Activated gamma-delta T cell treated with anti-CD3 and anti-CD28 coated beads, Interleukin-2, amount 50 U/mL, for 16 hours (primary cell): ENCODE results near the gene CSTB.

ENCODE experiments used
- DNase-seq: peaks from one replicate; pipeline ENCODE4 v3.0.0-alpha.2; 2020; ENCODE audit warnings: low read depth

CSTB gene

GRCh38 chr21:43789276-43790009 lies 13.3 kb upstream of the CSTB start, which contains the start of gene RRP1:
Gene RRP1, plus strand, starts transcription at chr21:43789577. Its CDS starts 53 bp downstream, at chr21:43789630.
- DNase-seq = peak; percentile 90

DNA sequence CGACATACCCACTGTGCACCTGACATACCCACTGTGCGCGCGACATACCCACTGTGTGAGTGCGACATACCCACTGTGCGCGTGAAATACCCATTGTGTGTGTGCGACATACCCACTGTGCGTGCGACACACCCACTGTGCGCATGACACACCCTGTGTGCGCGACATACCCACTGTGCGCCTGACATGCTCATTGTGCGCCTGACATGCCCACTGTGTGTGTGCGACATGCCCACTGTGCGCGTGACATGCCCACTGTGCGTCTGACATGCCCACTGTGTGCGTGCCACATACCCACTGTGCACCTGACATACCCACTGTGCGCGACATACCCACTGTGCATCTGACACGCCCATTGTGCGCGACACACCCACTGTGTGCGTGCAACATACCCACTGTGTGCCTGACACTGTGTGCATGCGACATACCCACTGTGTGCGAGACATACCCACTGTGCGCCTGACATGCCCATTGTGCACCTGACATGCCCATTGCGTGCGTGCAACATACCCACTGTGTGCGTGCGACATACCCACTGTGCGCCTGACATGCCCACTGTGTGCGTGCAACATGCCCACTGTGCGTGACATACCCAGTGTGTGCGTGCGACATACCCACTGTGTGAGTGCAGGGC lies 10.8 kb upstream of the CSTB start:
- no peak for DNase-seq

DNA sequence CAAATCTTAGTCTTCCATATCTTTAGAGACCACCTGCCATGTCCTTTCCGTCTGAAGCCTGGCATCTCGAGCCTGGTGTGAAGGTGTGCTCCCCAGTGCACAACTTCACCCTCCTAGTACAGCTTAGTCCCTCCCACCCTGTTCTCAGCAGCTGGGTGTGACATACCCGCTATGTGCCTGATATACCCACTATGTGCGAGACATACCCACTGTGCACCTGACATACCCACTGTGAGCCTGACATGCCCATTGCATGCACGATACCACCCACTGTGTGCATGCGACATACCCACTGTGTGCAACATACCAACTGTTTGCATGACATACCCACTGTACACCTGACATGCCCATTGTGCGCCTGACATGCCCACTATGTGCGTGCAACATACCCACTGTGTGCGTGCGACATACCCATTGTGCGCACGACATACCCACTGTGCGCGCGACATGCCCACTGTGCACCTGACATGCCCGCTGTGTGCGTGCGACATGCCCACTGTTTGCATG lies 10.2 kb upstream of the CSTB start:
- DNase-seq = no peak

GRCh38 chr21:43785134-43785533 lies 9.0 kb upstream of the CSTB start:
- DNase-seq = no peak

DNA sequence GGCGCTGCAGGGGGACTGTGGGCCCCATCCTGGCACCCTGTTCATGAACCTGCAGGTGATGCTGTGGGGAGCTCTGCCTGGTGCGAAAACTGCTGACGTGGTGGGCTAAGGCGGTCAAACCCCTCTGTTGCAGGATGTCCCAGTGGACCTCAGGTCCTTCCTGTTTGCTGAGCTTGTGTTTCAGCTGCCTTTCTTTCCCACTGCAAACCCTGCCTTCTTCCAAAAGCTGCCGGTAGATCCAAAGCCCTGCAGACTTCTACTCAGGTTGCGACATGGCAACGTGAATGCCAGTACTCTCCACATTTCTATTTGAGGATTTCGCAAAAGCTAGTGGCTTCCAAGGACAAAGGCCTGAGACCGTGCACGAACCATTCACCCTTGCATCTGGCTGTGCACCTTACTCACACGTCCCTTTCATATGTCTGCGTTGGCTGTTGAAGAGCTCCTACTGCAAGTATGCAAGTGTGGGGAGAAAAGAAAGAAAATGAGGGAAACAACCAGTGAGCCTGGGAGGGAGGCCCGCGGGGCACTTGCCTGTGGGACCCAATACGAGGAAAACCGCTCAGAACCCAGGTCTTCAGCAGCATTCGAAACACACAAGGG lies 7.1 kb upstream of the CSTB start:
- DNase-seq = no peak

GRCh38 chr21:43782431-43783097 lies 6.5 kb upstream of the CSTB start:
- no peak for DNase-seq

GRCh38 chr21:43781846-43782245 lies 5.7 kb upstream of the CSTB start:
- no peak for DNase-seq

GRCh38 chr21:43779660-43780059 lies 3.6 kb upstream of the CSTB start:
- DNase-seq = no peak

GRCh38 chr21:43778469-43779335 lies 2.6 kb upstream of the CSTB start:
- no peak for DNase-seq

- no peak for DNase-seq
Measured at GRCh38 chr21:43777953-43778352, 1.8 kb upstream of the CSTB start.

- DNase-seq = no peak
Measured at GRCh38 chr21:43775190-43775589, 918 bp downstream of the CSTB start.

DNA sequence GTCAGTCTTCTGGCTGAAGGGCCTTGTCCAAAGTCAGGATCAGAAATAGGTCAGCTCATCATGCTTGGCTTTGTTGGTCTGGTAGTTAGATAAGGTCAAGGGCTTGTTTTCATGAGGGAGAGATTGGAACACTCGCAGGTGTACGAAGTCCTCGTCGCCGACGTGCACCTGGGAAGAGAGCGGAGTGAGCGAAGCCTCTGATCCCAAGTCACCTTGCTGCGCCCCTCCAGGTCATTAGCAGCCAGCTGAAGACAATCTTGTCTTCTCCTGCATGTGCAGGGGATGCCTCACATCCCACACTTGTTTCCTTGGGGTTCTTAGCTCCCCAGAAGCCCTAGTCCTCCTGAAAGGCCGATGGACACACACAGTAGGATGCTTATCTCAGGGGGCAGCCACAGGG lies 1.9 kb downstream of the CSTB start:
- no peak for DNase-seq

DNA sequence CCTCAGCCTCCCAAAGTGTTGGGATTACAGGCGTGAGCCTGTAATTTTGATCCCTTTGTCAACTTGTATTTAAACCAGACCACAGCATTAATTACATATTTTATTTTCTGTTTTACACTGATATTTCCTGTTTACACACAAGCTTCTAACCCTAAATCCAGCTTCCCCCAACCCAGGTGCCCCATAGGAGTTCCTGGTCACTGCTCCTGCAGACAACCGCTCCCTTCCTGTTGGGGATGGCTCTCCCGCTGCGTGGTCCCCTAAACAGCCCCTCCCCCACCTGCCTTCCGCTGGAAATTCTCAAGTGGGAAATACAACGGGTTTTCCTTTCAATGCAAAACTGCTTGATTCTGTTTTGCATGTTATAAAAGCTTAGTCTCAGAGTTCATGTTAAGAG lies 3.7 kb downstream of the CSTB start:
- no peak for DNase-seq

- no peak for DNase-seq
Measured at GRCh38 chr21:43771698-43772424, 4.2 kb downstream of the CSTB start.

GRCh38 chr21:43771199-43771675 lies 4.9 kb downstream of the CSTB start:
- DNase-seq = no peak

- no peak for DNase-seq
Measured at GRCh38 chr21:43770066-43770655, 5.9 kb downstream of the CSTB start.

DNA sequence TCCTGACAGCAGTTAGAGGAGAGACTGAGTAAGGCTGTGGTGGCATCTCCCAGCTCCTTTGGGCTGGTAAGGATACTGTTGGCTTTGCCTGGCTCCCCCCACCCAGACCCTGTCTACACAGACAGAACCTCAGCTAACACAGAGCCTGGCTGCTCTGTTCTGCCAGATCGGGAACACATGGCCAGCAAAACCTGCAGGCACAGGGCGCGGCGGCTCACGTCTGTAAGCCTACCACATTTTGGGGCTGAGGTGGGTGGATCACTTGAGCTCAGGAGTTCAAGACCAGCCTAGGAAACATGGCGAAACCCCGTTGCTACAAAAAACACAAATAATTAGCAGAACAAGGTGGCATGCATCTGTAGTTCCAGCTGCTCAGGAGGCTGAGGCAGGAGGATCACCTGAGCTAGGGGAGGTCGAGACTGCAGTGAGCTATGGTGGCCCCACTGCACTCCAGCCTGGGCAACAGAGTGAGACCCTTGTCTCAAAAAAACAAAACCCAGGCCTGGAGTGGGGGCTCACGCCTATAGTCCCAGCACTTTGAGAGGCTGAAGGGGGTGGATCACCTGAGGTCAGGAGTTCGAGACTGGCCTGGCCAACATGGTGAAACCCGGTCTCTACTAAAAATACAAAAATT lies 6.7 kb downstream of the CSTB start:
- DNase-seq = no peak

GRCh38 chr21:43768868-43769167 lies 7.3 kb downstream of the CSTB start:
- DNase-seq = no peak

DNA sequence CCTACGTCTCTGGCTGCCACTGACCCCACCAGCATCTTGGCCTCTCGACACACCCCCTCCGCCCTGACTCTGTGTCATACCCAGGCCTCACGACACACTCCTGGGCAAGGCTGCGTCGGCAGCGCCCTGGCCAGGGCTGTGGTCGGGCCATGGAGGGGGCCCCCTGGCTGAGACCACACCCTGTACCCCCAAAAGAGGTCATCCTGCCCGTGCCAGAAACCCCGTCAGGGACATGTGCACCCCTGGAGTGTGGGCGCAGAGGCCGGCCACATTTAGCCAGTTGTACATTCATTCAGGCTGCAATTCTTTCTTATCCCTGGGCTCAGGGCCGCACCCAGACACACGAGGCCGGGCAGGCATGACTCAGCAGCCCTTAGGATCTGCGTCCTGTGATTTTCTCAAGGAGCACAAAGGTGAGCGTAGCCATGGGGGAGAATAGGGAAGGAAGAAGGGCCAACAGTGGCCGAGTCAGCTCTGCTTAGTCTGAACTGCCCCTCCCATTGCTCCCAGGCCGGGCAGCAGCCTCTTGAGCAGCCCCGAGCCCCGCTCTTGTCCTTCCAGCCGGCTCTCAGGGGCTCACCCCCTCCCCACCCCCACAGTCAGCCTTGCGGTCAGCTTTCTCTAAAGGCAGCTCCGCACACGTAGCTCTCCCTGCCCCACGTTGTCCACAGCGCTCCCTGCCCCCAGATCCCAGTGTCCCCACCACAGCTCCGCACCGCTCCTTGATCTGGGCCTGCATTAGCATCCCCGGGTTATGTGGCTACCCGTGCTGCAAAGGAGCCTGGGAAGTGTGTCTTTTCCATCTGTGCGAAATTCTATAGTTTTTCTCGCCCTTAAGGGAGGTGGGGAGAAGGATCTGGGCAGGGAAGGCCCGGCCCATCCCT lies 7.9 kb downstream of the CSTB start:
- no peak for DNase-seq
